Measurements from ENCODE around the gene SLC22A23. TPM values are rescaled to one million over a fixed set of nuclear protein-coding genes. Genes with fewer than 3 reads are reported as not detected.
A peak's percentile ranks its signal among the peaks of the same experiment; 100 is the strongest.

SLC22A23 gene
- total and polyA plus RNA-seq, 8 donors: 5.9 to 241 (median 18.9) TPM

DNA sequence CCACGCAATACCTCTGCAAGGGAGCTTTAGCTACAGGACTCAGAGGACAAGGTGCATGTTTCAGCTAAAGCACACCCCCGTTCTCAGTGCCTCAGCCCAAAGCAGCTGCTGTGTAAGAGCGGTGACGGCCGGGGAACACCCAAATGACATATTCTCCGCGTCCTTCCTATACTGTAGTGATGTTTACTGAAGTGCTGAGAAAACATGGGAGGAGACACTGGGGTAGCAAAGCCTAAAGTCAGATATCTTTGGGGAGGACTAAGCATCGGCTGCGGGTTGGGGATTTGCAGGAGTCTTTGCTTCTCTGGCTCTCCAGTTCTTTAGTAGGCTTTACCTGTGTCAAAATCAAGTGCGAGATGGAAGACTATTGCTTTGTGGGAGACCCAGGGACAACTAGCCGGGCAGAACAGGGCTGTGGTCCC lies 1.7 kb downstream of the SLC22A23 start:
- Histone ChIP-seq H3K9me3 (no peaks in the 10 kb centered on the region), H3K4me1 (peaks cover 8 to 51% (median 46%) of the 10 kb centered on the region in 4 donors), H3K4me3 (peak overlapping the region; percentile 66 to 87 (median 72)), H3K27me3 (peaks cover 0 to 32% (median 21%) of the 10 kb centered on the region in 3 donors), H3K27ac (peak overlapping the region; percentile 34 to 85 (median 67)), H3K36me3 (no peaks in the 10 kb centered on the region)
- intact Hi-C loops (cut with DNase I; ENCODE audit: low total_unique reads): loop anchor here (10.0 kb wide), 1 partner anchor 280 kb away; no protein-coding TSS in a partner anchor
- 13 to 42% (median 20%) methylated on average over 11 of the region's 11 CpGs for WGBS, 5 donors
- peak; percentile 50 to 70 for DNase-seq
- TF ChIP-seq, protein P1, sequence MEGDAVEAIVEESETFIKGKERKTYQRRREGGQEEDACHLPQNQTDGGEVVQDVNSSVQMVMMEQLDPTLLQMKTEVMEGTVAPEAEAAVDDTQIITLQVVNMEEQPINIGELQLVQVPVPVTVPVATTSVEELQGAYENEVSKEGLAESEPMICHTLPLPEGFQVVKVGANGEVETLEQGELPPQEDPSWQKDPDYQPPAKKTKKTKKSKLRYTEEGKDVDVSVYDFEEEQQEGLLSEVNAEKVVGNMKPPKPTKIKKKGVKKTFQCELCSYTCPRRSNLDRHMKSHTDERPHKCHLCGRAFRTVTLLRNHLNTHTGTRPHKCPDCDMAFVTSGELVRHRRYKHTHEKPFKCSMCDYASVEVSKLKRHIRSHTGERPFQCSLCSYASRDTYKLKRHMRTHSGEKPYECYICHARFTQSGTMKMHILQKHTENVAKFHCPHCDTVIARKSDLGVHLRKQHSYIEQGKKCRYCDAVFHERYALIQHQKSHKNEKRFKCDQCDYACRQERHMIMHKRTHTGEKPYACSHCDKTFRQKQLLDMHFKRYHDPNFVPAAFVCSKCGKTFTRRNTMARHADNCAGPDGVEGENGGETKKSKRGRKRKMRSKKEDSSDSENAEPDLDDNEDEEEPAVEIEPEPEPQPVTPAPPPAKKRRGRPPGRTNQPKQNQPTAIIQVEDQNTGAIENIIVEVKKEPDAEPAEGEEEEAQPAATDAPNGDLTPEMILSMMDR (IDR thresholded peaks at IDR 0.05): no peak
- no peak for TF ChIP-seq POLR2A (IDR thresholded peaks at IDR 0.05)
- TF ChIP-seq POLR2AphosphoS5 (IDR thresholded peaks at IDR 0.05): no peak
- TF ChIP-seq EP300 (IDR thresholded peaks at IDR 0.05): no peak

DNA sequence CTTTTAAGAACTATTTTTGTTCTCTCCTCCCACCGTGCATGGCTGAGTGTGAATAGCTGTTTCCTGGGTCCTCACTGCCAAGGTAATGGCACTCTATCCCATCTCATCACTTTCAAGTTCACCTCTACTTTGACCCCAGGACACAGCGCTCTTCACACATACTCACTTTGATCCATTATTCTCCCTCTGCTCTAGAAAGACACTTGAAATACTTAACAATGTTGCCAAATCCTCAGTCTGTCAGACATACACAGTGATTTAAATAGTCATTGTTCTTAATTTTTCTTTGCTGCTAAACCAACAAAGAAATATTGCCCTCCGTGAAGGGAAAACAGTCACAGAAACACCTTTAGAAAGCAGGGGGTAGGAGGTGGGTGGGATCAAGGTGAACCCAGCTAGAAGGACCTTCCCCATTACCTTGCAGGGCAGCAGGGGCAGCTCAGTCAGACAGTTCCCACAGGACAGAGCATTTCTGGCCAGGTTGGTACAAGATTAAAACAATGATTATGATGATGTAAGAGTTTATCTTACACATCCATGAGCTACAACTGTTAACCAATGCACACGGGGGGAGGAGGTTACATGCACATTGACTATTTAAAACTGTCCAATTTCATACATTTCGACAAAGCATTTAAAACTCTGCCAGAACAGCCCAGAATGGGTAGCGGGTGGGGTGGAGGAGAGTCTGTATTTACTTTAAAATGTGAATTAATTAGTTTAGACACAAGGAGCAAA lies 2.4 kb downstream of the SLC22A23 start:
- WGBS, 5 donors: 31 to 58% (median 41%) methylated on average over 6 of the region's 6 CpGs
- TF ChIP-seq POLR2A (IDR thresholded peaks at IDR 0.05) (no peak), POLR2AphosphoS5 (IDR thresholded peaks at IDR 0.05) (no peak), EP300 (IDR thresholded peaks at IDR 0.05) (no peak)
- TF ChIP-seq, protein P1 (IDR thresholded peaks at IDR 0.05): no peak
- no peak for DNase-seq

DNA sequence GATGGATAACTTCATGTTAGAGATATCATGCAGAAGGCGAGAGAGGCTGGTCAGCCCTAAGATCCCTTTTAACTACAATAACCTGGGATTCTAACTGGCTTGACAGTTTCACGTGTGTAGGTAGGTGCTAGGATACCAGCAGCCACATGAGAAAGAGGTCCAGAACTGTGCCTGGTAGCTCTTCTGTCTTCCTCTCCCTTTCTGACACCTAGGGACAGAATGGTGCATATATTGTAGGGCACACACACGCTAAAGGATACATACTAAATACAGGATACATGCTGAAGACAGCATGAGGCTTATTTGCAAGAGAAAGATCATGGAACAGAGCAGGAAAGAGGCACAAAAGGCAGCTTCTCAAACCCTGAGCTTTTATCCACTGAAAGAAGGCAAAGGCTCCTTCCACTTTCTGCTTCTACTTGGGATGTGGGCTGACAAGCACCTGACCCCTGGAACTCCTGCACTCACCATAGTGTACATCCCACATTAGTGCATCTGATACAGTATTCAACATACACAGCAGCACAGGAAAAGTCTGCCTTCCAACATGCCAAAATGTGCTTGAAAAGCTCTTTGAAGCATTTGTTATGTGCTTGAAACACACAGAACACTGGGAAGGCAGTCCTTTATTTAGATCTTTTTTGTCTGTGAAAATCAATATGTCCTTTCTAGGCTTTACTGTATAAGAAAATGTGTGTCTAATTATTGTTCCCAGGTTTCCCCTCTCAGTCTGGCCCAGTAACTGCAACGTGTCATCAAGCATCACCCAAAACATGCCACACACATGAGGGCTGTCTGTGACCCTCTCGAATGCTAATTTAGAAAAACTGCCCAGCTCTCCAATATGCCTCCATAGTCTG lies 3.2 kb downstream of the SLC22A23 start:
- no peak overlapping the region for H3K27ac ChIP-seq
- TF ChIP-seq POLR2AphosphoS5 (IDR thresholded peaks at IDR 0.05) (no peak), EP300 (IDR thresholded peaks at IDR 0.05) (no peak)
- TF ChIP-seq, protein P1 (IDR thresholded peaks at IDR 0.05): no peak
- peaks cover 0 to 32% (median 21%) of the 10 kb centered on the region in 3 donors for H3K27me3 ChIP-seq
- peak overlapping the region in 3 of 4 donors; percentile 67 to 87 (median 77) for H3K4me3 ChIP-seq
- WGBS, 5 donors: 45 to 62% (median 52%) methylated on average over 5 of the region's 5 CpGs
- H3K36me3 ChIP-seq: no peaks in the 10 kb centered on the region
- no peaks in the 10 kb centered on the region for H3K9me3 ChIP-seq
- peaks cover 8 to 51% (median 46%) of the 10 kb centered on the region in 4 donors for H3K4me1 ChIP-seq
- DNase-seq: no peak
- intact Hi-C loops (cut with DNase I; ENCODE audit: low total_unique reads): loop anchor here (10.0 kb wide), 1 partner anchor 281 kb away; no protein-coding TSS in a partner anchor

More for the DNA sequence above, 2.4 kb downstream of the SLC22A23 start:
- Histone ChIP-seq H3K9me3 (no peaks in the 10 kb centered on the region), H3K27me3 (peaks cover 0 to 32% (median 21%) of the 10 kb centered on the region in 3 donors), H3K4me3 (peak overlapping the region; percentile 66 to 87 (median 72)), H3K4me1 (peaks cover 8 to 51% (median 46%) of the 10 kb centered on the region in 4 donors), H3K27ac (peak overlapping the region in 1 of 5 donors; percentile 34), H3K36me3 (no peaks in the 10 kb centered on the region)
- intact Hi-C loops (cut with DNase I; ENCODE audit: low total_unique reads): loop anchor here (10.0 kb wide), 1 partner anchor 280 kb away; no protein-coding TSS in a partner anchor

DNA sequence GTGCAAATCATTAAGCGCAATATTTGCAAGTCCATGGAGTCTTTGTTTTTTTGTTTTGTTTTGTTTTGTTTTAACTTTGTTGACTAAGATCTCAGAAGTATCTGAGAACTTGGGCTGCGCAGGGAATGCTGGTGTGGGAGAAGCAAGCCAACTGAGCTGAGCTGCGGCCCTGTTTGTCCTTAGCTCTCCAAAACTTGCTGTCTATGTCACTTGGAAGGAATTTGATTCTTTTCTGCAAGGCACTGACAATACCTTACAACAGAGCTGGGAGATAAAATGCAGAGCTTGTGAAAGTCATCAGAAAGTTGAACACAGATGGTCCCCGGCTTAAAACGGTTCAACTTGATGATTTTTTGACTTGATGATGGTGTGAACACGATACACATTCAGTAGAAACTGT lies 5.4 kb downstream of the SLC22A23 start:
- TF ChIP-seq POLR2AphosphoS5 (IDR thresholded peaks at IDR 0.05) (no peak), EP300 (IDR thresholded peaks at IDR 0.05) (no peak), POLR2A (IDR thresholded peaks at IDR 0.05) (no peak)
- TF ChIP-seq, protein P1 (IDR thresholded peaks at IDR 0.05): no peak
- no peak overlapping the region for H3K27ac ChIP-seq
- no peak for DNase-seq
- 83 to 96% (median 88%) methylated on average over 6 of the region's 6 CpGs for WGBS, 5 donors
- no peaks in the 10 kb centered on the region for H3K36me3 ChIP-seq
- intact Hi-C loops (cut with DNase I; ENCODE audit: low total_unique reads): loop anchor here (10.0 kb wide), 1 partner anchor 283 kb away; no protein-coding TSS in a partner anchor
- H3K4me3 ChIP-seq: no peak overlapping the region
- peaks cover 0 to 17% (median 14%) of the 10 kb centered on the region in 3 donors for H3K27me3 ChIP-seq
- H3K9me3 ChIP-seq: no peaks in the 10 kb centered on the region
- peaks cover 8 to 39% (median 31%) of the 10 kb centered on the region in 4 donors for H3K4me1 ChIP-seq

Measured in stomach (tissue), 9 donors.